Measurements from ENCODE around the gene GTF2IRD1. TPM values are rescaled to one million over a fixed set of nuclear protein-coding genes. Genes with fewer than 3 reads are reported as not detected.
A peak's percentile ranks its signal among the peaks of the same experiment; 100 is the strongest.
"Not testable (repeated sequence)": the region's sequence is repeated elsewhere in the genome, so short reads cannot be mapped to it uniquely, and the experiment has no call there.

Gene GTF2IRD1
- polyA plus RNA-seq, 1 donor = 50.8 TPM

GRCh38 chr7:74494076-74494548, 40.4 kb downstream of the GTF2IRD1 start:
- DNase-seq = no peak

GRCh38 chr7:74495112-74496086, 41.7 kb downstream of the GTF2IRD1 start:
- DNase-seq = no peak

- DNase-seq = no peak
These were observed 42.6 kb downstream of the GTF2IRD1 start for GRCh38 chr7:74496272-74496671.

DNA sequence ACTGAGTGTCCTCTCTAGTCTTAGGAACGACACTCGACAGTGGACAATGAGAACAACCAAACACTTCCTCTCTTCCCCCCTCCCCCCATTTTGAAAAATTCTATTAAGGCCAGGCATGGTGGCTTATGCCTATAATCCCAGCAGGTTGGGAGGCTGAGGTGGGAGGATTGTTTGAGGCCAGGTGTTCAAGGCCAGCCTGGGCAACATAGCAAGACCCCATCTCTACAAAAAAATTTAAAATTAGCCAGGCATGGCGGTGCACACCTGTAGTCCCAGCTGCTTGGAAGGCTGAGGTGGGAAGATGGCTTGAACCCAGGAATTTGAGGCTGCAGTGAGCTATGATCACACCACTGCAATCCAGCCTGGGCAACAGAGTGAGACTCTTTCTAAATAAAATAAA, 43.1 kb downstream of the GTF2IRD1 start:
- not testable (repeated sequence) for DNase-seq

DNA sequence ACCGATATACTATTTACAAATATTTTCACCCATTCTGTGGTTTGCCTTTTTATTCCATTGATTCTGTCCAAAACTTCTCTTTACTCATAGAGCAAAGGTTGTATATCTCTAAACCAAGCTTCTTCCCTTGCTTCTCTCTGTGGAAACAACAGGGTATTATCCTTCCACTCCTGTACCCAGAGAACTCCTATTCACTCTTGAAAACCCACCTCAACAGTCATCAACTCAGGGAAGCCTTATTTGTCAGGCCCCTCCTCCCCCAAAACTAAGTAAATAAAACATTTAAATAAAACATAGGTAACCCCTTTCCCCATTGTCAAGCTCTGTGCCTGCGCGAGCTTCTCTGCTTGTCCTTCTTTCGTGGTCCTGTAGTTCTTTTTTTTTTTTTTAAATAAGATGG, 44.6 kb downstream of the GTF2IRD1 start:
- no peak for DNase-seq

- DNase-seq = no peak
These were observed 45.5 kb downstream of the GTF2IRD1 start for GRCh38 chr7:74498996-74499834.

GRCh38 chr7:74499835-74500388, 46.2 kb downstream of the GTF2IRD1 start:
- no peak for DNase-seq

GRCh38 chr7:74501298-74501697, 47.6 kb downstream of the GTF2IRD1 start:
- DNase-seq = no peak

DNA sequence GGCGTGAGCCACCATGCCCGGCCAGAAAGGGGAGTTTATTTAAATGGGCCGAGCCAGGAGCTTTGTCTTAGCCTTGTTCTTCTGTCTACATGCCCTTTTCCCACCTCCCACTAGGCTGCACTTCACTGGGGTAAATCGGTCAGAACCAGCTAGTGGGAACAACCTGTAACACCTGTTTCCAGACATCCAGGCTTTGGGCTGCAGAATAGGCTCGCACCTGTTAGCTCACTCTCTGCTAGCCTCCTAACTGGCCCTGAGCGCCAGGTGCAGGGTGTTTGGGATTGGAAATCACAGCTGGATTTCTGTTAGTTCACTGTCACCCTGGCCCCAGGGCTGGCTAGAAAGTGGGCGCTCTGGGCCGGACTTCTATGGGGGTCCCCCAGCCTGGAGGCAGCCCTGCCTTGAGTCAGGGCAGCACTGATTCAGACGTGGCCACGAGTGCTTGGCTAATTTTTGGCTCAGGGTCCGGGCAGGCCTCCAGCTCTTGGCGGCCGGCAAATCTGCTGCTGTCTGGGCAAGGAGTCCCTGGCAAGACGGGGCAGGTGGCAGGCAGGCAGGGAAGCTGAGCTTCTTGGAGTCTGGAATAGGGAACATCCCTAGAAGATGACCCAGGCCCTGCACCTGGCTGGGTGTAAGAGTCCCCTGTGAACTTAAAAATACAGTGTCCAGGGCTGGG, 48.6 kb downstream of the GTF2IRD1 start:
- no peak for DNase-seq

DNA sequence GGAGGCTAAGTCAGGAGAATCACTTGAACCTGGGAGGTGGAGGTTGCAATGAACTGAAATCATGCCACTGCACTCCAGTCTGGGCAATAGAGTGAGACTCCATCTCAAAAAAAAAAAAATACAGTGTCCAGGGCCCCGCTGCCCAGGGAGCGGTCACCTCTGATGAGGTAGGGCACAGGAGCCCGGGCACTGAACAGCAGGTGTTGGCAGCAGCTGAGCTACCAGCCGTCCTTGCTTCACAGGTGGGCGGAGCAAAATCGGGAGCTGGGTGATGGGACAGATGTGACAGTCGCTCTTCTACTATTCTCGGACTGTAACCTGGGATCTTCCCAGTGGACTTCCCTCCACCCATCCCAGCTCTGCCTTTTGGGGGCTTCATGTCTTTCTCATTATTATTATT, 49.4 kb downstream of the GTF2IRD1 start:
- no peak for DNase-seq

DNA sequence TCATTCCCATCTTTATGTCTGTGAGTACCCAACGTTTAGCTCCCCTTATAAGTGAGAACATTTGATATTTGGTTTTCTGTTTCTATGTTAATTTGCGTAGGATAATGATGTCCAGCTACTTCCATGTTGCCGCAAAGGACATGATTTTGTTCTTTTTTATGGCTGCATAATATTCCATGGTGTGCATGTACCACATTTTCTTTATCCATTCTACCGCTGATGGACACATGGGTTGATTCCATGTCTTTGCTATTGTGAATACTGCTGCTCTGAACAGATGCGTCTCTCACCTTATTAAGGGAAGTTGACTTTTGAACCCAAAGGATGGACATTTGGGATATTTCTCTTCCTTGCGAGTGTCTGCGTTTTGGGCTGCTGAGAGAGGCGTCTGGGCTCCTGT, 50.2 kb downstream of the GTF2IRD1 start:
- DNase-seq = no peak

DNA sequence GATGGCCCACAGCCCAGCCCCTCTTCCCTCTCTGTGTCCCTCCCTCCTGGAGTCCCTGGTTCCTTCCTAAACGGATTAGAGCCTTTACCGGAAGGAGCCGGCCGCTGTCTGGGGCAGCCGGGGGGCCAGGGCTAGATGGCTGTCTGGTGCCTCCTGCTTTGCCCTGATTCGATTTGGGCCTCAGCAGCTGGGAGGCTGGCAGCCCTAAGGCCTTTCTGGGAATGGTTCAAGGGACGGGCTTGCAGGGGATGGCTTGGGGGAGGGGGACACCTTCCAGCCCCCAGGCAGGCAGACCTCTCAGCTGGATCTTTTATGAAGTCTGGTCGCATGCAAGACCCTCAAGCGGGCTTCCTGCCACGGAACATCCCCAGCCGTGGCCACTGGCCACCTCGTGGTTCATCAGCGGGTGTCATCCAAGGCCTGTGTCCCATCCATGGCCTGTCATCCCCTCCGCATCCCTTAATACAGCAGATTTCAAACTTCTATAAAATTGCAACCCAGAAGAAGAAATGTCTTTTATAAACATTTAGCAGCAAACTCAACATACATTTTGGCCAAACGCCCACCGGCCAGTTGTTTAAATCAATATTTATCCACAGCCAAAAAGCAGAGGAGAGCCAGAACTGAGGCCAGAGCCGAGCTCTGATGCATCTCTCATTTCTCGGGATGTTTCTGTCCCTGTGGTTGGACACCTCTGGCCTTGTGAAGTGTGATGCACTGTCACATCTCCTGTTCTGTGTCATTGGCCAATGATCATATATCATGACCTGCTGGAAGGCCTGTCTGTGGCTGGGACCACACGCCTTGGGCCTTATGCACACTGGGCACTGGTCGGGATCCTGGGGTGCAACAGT, 52.0 kb downstream of the GTF2IRD1 start:
- DNase-seq = peak; percentile 49

- DNase-seq = no peak
These were observed 52.6 kb downstream of the GTF2IRD1 start for GRCh38 chr7:74506325-74506724.

- no peak for DNase-seq
These were observed 54.0 kb downstream of the GTF2IRD1 start for GRCh38 chr7:74507538-74508319.

DNA sequence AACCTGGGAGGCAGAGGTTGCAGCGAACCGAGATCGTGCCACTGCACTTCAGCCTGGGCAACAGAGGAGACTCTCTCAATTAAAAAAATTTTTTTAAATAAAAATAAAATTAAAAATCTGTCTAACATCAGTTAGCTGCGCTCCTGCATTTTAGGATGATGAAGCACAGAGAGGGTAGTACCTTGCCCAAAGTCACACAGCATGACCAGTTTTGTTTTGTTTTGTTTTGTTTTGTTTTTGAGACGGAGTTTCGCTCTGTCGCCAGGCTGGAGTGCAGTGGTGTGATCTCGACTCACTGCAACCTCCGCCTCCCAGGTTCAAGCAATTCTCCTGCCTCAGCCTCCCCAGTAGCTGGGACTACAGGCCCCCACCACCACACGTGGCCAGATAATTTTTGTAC, 55.7 kb downstream of the GTF2IRD1 start:
- DNase-seq = not testable (repeated sequence)

DNA sequence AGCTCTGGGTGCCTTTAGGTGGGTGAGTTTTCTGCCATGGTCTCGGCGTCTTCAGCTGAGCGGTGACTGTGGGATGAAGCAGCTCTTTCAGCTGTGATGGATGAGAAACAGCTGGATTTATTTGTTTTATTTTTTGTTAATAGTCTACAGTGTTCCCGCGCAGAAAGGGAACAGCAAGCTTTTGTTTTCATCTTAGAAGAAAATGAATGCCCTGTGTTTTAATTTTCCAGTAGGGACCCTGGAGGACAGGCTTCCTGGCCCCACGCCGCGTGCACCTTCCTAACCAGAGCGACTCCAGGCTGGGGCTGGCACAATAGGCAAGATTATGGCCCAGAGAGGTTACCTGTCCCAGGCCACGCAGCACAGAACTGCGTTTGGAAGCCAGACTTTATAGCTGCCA, 57.6 kb downstream of the GTF2IRD1 start:
- DNase-seq = no peak

DNA sequence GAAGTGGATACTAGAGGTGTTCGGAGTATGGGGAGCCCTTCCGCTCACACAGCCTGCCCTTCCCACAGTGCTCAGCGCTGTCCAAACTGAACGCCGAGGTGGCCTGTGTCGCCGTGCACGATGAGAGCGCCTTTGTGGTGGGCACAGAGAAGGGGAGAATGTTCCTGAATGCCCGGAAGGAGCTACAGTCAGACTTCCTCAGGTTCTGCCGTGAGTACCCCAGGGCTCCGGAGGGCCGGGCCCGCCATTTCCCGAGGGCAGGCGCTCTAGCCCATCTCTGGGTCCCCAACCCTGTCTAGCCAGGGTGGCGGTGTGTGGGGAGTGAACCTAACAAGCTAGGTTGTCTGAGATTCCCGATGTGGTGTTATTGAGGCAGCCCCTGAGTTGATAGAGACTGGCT, 59.1 kb downstream of the GTF2IRD1 start:
- no peak for DNase-seq

- no peak for DNase-seq
These were observed 60.5 kb downstream of the GTF2IRD1 start for GRCh38 chr7:74514131-74514591.

- no peak for DNase-seq
These were observed 61.6 kb downstream of the GTF2IRD1 start for GRCh38 chr7:74515276-74515675.

- no peak for DNase-seq
These were observed 62.5 kb downstream of the GTF2IRD1 start for GRCh38 chr7:74516214-74516613.

Data from hindlimb muscle (tissue), 1 donor.